Esophagus muscularis mucosa (tissue), 3 donors: ENCODE data around the gene PRKAA2.

ENCODE experiments used
- CTCF ChIP-seq, 3 experiments: fragments of 200-600 bp in 2 of 3; fragments of 450-650 bp in 1 of 3; sonication (generic) in 2 of 3; IDR thresholded peaks; one replicate each; pipeline ENCODE4 v1.5.1; 2017 to 2019; ENCODE audit warnings: antibody characterized with exemption in 3 of 3, mild to moderate bottlenecking in 2 of 3, moderate library complexity in 1 of 3
- POLR2A ChIP-seq: fragments of 450-650 bp; IDR thresholded peaks from one replicate; pipeline ENCODE4 v1.6.1; 2017; ENCODE audit warnings: antibody characterized with exemption, moderate library complexity, mild to moderate bottlenecking, low read depth

GRCh38 chr1:56671085-56671484, 26.0 kb downstream of the PRKAA2 start:
- TF ChIP-seq POLR2A = no peak
- no peak for TF ChIP-seq CTCF (IDR thresholded peaks at IDR 0.05)
